ENCODE results near the gene NUDT15.
"Not testable (repeated sequence)": the region's sequence is repeated elsewhere in the genome, so short reads cannot be mapped to it uniquely, and the experiment has no call there.

NUDT15 gene

DNA sequence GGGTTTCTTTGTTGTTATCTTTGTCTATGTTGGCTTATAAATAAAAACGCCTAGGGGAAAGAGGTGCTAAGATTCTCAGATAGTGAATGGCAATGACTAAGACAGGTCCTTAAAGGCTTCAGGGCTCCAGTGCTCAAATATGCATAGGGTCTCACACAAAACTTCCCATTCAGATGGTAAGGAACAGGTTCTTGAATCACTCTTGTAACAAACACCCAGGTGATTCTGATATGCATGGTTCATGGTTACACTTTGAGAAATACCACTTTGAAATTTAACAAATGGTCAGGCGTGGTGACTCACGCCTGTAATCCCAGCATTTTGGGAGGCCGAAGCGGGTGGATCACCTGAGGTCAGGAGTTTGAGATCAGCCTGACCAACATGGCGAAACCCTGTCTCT is 17.1 kb downstream of the NUDT15 start:
- Histone ChIP-seq H3K27me3 (ENCODE audit: control insufficient read depth, insufficient read depth, low read length) (no peaks in the 10 kb centered on the region), H3K9me3 (ENCODE audit: control insufficient read depth, low read length) (no peaks in the 10 kb centered on the region), H3K4me1 (ENCODE audit: control insufficient read depth, insufficient read depth, low read length) (no peaks in the 10 kb centered on the region), H3K36me3 (ENCODE audit: control insufficient read depth, insufficient read depth, low read length) (no peaks in the 10 kb centered on the region), H3K4me3 (ENCODE audit: low read length) (no peak overlapping the region), H3K9ac (ENCODE audit: low read length) (no peak overlapping the region)

DNA sequence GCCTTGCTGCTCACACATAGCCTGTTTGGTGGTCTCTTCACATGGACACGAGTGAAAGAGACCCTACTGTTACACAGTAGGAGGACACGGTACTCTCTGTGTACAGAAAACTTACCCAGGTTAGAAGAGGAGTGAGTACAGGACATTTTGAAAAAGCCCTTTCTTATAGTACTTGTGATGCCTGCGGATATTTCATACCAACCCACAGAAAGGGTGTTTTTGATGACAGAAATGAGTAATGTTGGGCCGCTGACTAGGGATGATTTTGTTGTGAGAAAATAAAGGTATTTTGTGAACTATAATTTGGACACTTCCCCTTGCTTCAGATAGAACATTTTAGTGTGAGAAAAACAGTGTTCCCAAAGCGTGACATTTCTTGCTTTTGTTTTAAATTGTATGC is 18.2 kb downstream of the NUDT15 start:
- H3K36me3 ChIP-seq (ENCODE audit: control insufficient read depth, insufficient read depth, low read length), result no peaks in the 10 kb centered on the region
- no peaks in the 10 kb centered on the region for H3K4me1 ChIP-seq (ENCODE audit: control insufficient read depth, insufficient read depth, low read length)
- no peaks in the 10 kb centered on the region for H3K9me3 ChIP-seq (ENCODE audit: control insufficient read depth, low read length)
- H3K9ac ChIP-seq (ENCODE audit: low read length), result no peak overlapping the region
- no peaks in the 10 kb centered on the region for H3K27me3 ChIP-seq (ENCODE audit: control insufficient read depth, insufficient read depth, low read length)
- no peak overlapping the region for H3K4me3 ChIP-seq (ENCODE audit: low read length)

DNA sequence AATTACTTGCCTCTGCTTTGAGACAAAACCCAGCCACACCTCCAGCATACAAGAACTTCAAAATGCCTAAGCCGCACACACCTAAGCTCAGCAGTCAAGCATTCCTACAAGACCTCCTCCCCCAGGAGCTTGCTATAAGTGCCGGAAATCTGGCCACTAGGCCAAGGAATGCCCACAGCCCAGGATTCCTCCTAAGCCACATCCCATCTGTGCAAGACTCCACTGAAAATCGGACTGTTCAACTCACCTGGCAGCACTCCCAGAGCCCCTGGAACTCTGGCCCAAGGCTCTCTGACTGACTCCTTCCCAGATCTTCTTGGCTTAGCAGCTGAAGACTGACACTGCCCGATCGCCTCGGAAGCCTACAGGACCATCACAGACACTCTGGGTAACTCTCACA is 21.0 kb downstream of the NUDT15 start:
- not testable (repeated sequence) for H3K36me3 ChIP-seq (ENCODE audit: control insufficient read depth, insufficient read depth, low read length); H3K27me3 ChIP-seq (ENCODE audit: control insufficient read depth, insufficient read depth, low read length); H3K4me1 ChIP-seq (ENCODE audit: control insufficient read depth, insufficient read depth, low read length); H3K9me3 ChIP-seq (ENCODE audit: control insufficient read depth, low read length); H3K9ac ChIP-seq (ENCODE audit: low read length); H3K4me3 ChIP-seq (ENCODE audit: low read length)

- not testable (repeated sequence) for H3K36me3 ChIP-seq (ENCODE audit: control insufficient read depth, insufficient read depth, low read length); H3K4me3 ChIP-seq (ENCODE audit: low read length); H3K27me3 ChIP-seq (ENCODE audit: control insufficient read depth, insufficient read depth, low read length); H3K9ac ChIP-seq (ENCODE audit: low read length); H3K4me1 ChIP-seq (ENCODE audit: control insufficient read depth, insufficient read depth, low read length); H3K9me3 ChIP-seq (ENCODE audit: control insufficient read depth, low read length)
Measured at GRCh38 chr13:48059951-48060350, 22.4 kb downstream of the NUDT15 start.

DNA sequence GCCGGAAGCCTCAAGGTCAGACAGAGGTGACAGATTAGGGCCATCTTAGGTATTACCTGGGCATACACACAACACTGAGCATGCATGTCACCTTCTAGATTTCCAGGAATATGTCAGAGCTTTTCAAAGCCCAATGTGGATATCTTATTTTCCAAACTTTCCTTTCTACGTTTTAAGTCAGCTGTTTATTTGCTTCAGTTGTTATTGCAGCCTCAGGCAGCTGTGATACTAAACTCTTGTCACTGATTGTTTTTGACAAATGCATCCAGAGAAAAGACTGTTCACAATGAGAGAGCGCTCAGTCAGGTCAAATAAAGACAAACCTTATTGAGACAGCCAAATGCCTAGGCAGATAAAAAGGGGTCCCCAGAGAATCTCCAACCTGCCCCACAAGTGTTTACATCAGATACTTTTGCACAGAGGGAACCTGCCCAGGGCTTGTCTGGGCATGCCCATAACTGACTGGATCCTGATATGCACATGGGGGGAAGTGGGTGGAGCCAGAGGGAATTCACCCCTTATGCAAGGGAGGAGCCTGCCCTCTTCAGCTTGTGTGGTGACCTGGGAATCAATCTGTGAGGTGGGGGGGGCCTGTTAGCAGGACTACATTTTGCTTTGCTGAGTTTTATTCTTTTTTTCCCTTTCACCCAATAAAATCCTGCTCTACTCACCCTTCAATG is 28.9 kb downstream of the NUDT15 start:
- Histone ChIP-seq H3K9ac (ENCODE audit: low read length) (no peak overlapping the region), H3K4me3 (ENCODE audit: low read length) (no peak overlapping the region), H3K27me3 (ENCODE audit: control insufficient read depth, insufficient read depth, low read length) (no peaks in the 10 kb centered on the region), H3K36me3 (ENCODE audit: control insufficient read depth, insufficient read depth, low read length) (peaks cover 8% of the 10 kb centered on the region), H3K4me1 (ENCODE audit: control insufficient read depth, insufficient read depth, low read length) (no peaks in the 10 kb centered on the region), H3K9me3 (ENCODE audit: control insufficient read depth, low read length) (peaks cover 5% of the 10 kb centered on the region)

GRCh38 chr13:48068036-48068435 is 30.5 kb downstream of the NUDT15 start:
- no peaks in the 10 kb centered on the region for H3K4me1 ChIP-seq (ENCODE audit: control insufficient read depth, insufficient read depth, low read length)
- no peak overlapping the region for H3K4me3 ChIP-seq (ENCODE audit: low read length)
- H3K27me3 ChIP-seq (ENCODE audit: control insufficient read depth, insufficient read depth, low read length), result no peaks in the 10 kb centered on the region
- no peak overlapping the region for H3K9ac ChIP-seq (ENCODE audit: low read length)
- H3K36me3 ChIP-seq (ENCODE audit: control insufficient read depth, insufficient read depth, low read length), result peaks cover 8% of the 10 kb centered on the region
- H3K9me3 ChIP-seq (ENCODE audit: control insufficient read depth, low read length), result peaks cover 10% of the 10 kb centered on the region

DNA sequence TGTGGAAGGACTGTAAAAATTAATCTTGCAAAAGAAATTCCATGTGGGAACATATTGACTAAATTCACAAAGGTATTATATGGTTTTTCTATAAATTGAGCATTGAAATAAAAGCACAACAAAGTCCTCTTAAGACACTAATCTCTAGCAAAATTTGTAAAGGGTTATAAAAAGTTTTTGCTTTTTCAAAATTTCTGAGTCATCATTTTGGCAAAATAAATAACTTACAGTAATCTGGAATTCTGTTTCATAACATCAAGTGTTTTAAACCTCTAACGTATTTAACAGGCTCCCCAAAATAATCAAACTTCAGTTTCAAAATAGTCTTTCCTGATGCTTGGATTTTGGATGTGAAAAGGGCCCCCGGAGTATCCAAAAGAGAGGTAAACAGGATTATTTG is 31.4 kb downstream of the NUDT15 start:
- peaks cover 10% of the 10 kb centered on the region for H3K9me3 ChIP-seq (ENCODE audit: control insufficient read depth, low read length)
- H3K4me3 ChIP-seq (ENCODE audit: low read length), result no peak overlapping the region
- no peaks in the 10 kb centered on the region for H3K4me1 ChIP-seq (ENCODE audit: control insufficient read depth, insufficient read depth, low read length)
- no peak overlapping the region for H3K9ac ChIP-seq (ENCODE audit: low read length)
- peaks cover 9% of the 10 kb centered on the region for H3K36me3 ChIP-seq (ENCODE audit: control insufficient read depth, insufficient read depth, low read length)
- H3K27me3 ChIP-seq (ENCODE audit: control insufficient read depth, insufficient read depth, low read length), result no peaks in the 10 kb centered on the region

GRCh38 chr13:48069573-48069972 is 32.0 kb downstream of the NUDT15 start:
- Histone ChIP-seq H3K9me3 (ENCODE audit: control insufficient read depth, low read length) (peaks cover 10% of the 10 kb centered on the region), H3K9ac (ENCODE audit: low read length) (no peak overlapping the region), H3K27me3 (ENCODE audit: control insufficient read depth, insufficient read depth, low read length) (no peaks in the 10 kb centered on the region), H3K36me3 (ENCODE audit: control insufficient read depth, insufficient read depth, low read length) (peaks cover 14% of the 10 kb centered on the region), H3K4me3 (ENCODE audit: low read length) (no peak overlapping the region), H3K4me1 (ENCODE audit: control insufficient read depth, insufficient read depth, low read length) (no peaks in the 10 kb centered on the region)

GRCh38 chr13:48070942-48071341 is 33.4 kb downstream of the NUDT15 start:
- Histone ChIP-seq H3K27me3 (ENCODE audit: control insufficient read depth, insufficient read depth, low read length) (no peaks in the 10 kb centered on the region), H3K4me3 (ENCODE audit: low read length) (no peak overlapping the region), H3K4me1 (ENCODE audit: control insufficient read depth, insufficient read depth, low read length) (no peaks in the 10 kb centered on the region), H3K9me3 (ENCODE audit: control insufficient read depth, low read length) (peaks cover 10% of the 10 kb centered on the region), H3K36me3 (ENCODE audit: control insufficient read depth, insufficient read depth, low read length) (peaks cover 14% of the 10 kb centered on the region), H3K9ac (ENCODE audit: low read length) (no peak overlapping the region)

- peaks cover 14% of the 10 kb centered on the region for H3K36me3 ChIP-seq (ENCODE audit: control insufficient read depth, insufficient read depth, low read length)
- H3K4me3 ChIP-seq (ENCODE audit: low read length), result no peak overlapping the region
- H3K27me3 ChIP-seq (ENCODE audit: control insufficient read depth, insufficient read depth, low read length), result no peaks in the 10 kb centered on the region
- peaks cover 10% of the 10 kb centered on the region for H3K9me3 ChIP-seq (ENCODE audit: control insufficient read depth, low read length)
- H3K4me1 ChIP-seq (ENCODE audit: control insufficient read depth, insufficient read depth, low read length), result no peaks in the 10 kb centered on the region
- no peak overlapping the region for H3K9ac ChIP-seq (ENCODE audit: low read length)
Measured at GRCh38 chr13:48072304-48072703, 34.8 kb downstream of the NUDT15 start.

DNA sequence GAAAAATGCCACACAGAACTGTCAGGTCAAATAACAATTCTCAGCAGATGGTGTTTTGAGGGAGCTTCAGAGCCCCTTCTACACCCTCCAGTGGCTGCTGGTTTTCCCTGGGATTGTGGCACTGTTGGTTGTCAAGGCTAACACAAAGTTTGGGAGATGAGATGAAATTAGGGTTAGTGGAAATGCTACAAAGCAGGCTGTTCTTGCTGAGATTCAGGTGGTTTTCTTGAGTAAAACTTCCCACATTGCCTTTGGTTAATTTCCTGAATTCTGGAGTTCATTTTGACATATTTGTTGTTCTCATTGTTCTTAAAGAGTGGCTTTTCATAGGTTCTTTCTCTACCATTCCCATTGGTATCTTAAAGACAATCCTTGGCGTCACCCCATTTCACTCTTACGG is 35.3 kb downstream of the NUDT15 start:
- Histone ChIP-seq H3K9me3 (ENCODE audit: control insufficient read depth, low read length) (peaks cover 10% of the 10 kb centered on the region), H3K4me1 (ENCODE audit: control insufficient read depth, insufficient read depth, low read length) (no peaks in the 10 kb centered on the region), H3K27me3 (ENCODE audit: control insufficient read depth, insufficient read depth, low read length) (no peaks in the 10 kb centered on the region), H3K4me3 (ENCODE audit: low read length) (no peak overlapping the region), H3K36me3 (ENCODE audit: control insufficient read depth, insufficient read depth, low read length) (peaks cover 14% of the 10 kb centered on the region), H3K9ac (ENCODE audit: low read length) (no peak overlapping the region)

GRCh38 chr13:48074006-48074405 is 36.5 kb downstream of the NUDT15 start:
- H3K4me1 ChIP-seq (ENCODE audit: control insufficient read depth, insufficient read depth, low read length), result no peaks in the 10 kb centered on the region
- H3K9me3 ChIP-seq (ENCODE audit: control insufficient read depth, low read length), result peaks cover 10% of the 10 kb centered on the region
- H3K4me3 ChIP-seq (ENCODE audit: low read length), result no peak overlapping the region
- no peaks in the 10 kb centered on the region for H3K27me3 ChIP-seq (ENCODE audit: control insufficient read depth, insufficient read depth, low read length)
- H3K36me3 ChIP-seq (ENCODE audit: control insufficient read depth, insufficient read depth, low read length), result peaks cover 20% of the 10 kb centered on the region
- no peak overlapping the region for H3K9ac ChIP-seq (ENCODE audit: low read length)

DNA sequence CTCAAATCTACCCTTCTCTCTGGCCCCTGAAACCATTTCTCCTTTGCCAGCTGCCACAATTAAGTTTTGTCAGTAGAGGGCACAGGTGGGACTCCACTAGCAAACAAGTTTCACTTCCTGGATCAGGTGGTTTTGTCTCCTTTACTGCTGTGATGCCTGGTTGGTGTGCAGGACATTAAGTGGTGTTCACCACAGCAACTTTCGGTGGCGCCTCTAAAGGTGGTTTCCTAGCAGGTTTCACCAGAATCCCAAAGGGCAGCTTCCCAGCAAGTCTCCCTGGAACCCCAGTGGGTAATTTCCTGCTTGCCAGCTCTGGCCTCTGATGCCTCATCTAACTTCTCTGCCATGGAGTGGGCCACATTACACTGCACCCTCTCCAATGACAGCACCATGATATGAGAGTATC is 40.7 kb downstream of the NUDT15 start:
- Histone ChIP-seq H3K9me3 (ENCODE audit: control insufficient read depth, low read length) (no peaks in the 10 kb centered on the region), H3K36me3 (ENCODE audit: control insufficient read depth, insufficient read depth, low read length) (peaks cover 12% of the 10 kb centered on the region), H3K4me3 (ENCODE audit: low read length) (no peak overlapping the region)

More for the DNA sequence above, 40.7 kb downstream of the NUDT15 start:
- Histone ChIP-seq H3K9ac (ENCODE audit: low read length) (no peak overlapping the region), H3K4me1 (ENCODE audit: control insufficient read depth, insufficient read depth, low read length) (no peaks in the 10 kb centered on the region), H3K27me3 (ENCODE audit: control insufficient read depth, insufficient read depth, low read length) (no peaks in the 10 kb centered on the region)
